ENCODE results near the gene MRTFA.

GRCh38 chr22:40493441-40493840, 143.1 kb downstream of the MRTFA start:
- TF ChIP-seq GATA3 (IDR thresholded peaks at IDR 0.05; ENCODE audit: low read depth, low read length) = no peak
- no peak for TF ChIP-seq GATA2 (IDR thresholded peaks at IDR 0.05; ENCODE audit: low read depth, low read length)
